Left lung (tissue), 10 donors: ENCODE results near the gene EVA1A. TPM values are rescaled to one million over a fixed set of nuclear protein-coding genes. Genes with fewer than 3 reads are reported as not detected.
A peak's percentile ranks its signal among the peaks of the same experiment; 100 is the strongest.
"Not testable (repeated sequence)": the region's sequence is repeated elsewhere in the genome, so short reads cannot be mapped to it uniquely, and the experiment has no call there.

Source experiments
- ATAC-seq: fragments of 200-7000 bp; cut with Tn5 transposase; one replicate; pipeline ENCODE4 v1.9.1; 2020; ENCODE audit warnings: moderate library complexity
- DNase-seq, 4 donors: peaks; one replicate each; pipeline ENCODE4 v3.0.0-alpha.2; 2013 to 2020
- H3K27ac ChIP-seq, 2 donors: fragments of 200-600 bp; sonication (generic) in 1 of 2; one replicate each; pipeline versions ENCODE4 v1.5.0 to v1.8.0; 2020 to 2021
- H3K27me3 ChIP-seq, 2 donors: fragments of 200-600 bp; sonication (generic) in 1 of 2; one replicate each; pipeline versions ENCODE4 v1.5.0 to v1.8.0; 2020 to 2021
- H3K36me3 ChIP-seq, 2 donors: fragments of 200-600 bp; sonication (generic) in 1 of 2; one replicate each; pipeline versions ENCODE4 v1.5.0 to v1.8.0; 2020 to 2021
- H3K4me1 ChIP-seq, 2 donors: fragments of 200-600 bp; one replicate each; pipeline ENCODE4 v1.8.0; 2021
- H3K4me3 ChIP-seq, 2 donors: fragments of 200-600 bp; sonication (generic) in 1 of 2; one replicate each; pipeline versions ENCODE4 v1.5.0 to v1.8.0; 2020 to 2021; ENCODE audit warnings: mild to moderate bottlenecking in 1 of 2
- H3K9me3 ChIP-seq, 2 donors: fragments of 200-600 bp; sonication (generic) in 1 of 2; one replicate each; pipeline versions ENCODE4 v1.5.0 to v1.8.0; 2020 to 2021
- CTCF ChIP-seq, 2 donors: fragments of 200-600 bp; sonication (generic) in 1 of 2; IDR thresholded peaks; one replicate each; pipeline versions ENCODE4 v1.5.0 to v1.8.0; 2021; ENCODE audit warnings: antibody characterized with exemption in 2 of 2
- intact Hi-C, 2 donors: fragments of 100-400 bp; cut with DNase I; formaldehyde crosslinking; loops; one replicate each; pipeline versions ENCODE4 v1.11.2 to v1.14.2; 2022
- polyA plus RNA-seq, 6 donors: library from polyadenylated mRNA; unstranded; fragments of 120-200 nt; gene quantifications; one replicate each; pipeline ENCODE4 v1.2.1, GENCODE V29; 2013; ENCODE audit not compliant: insufficient read length in 6 of 6
- total RNA-seq, 2 donors: library from RNA; stranded (reverse); fragmentation: NEBNext Ultra II Directional; extraction: Animal tissue kit (Norgen Biotek cat#: 25700); gene quantifications; one replicate each; pipeline ENCODE4 v1.2.1, GENCODE V29; 2021
- donor health status: DM: no; HTN: yes; CAD: no.
- donor health status: DM: no; HTN: no; CAD: no.

EVA1A gene
- total and polyA plus RNA-seq, 8 donors = 23.2 to 54.7 (median 34.2) TPM

- no peaks in the 10 kb centered on the region for H3K36me3 ChIP-seq
- no peak for TF ChIP-seq CTCF (IDR thresholded peaks at IDR 0.05)
- ATAC-seq = no peak
- intact Hi-C loops = no loop called here
- H3K4me3 ChIP-seq = no peak overlapping the region
- DNase-seq = no peak
- no peaks in the 10 kb centered on the region for H3K4me1 ChIP-seq
- no peaks in the 10 kb centered on the region for H3K27me3 ChIP-seq
- no peak overlapping the region for H3K27ac ChIP-seq
- H3K9me3 ChIP-seq = no peaks in the 10 kb centered on the region
Observed at GRCh38 chr2:75482398-75482797, 78.3 kb downstream of the EVA1A start.

GRCh38 chr2:75480971-75481836 lies 79.5 kb downstream of the EVA1A start:
- peak; percentile 63 for ATAC-seq
- DNase-seq = no peak

DNA sequence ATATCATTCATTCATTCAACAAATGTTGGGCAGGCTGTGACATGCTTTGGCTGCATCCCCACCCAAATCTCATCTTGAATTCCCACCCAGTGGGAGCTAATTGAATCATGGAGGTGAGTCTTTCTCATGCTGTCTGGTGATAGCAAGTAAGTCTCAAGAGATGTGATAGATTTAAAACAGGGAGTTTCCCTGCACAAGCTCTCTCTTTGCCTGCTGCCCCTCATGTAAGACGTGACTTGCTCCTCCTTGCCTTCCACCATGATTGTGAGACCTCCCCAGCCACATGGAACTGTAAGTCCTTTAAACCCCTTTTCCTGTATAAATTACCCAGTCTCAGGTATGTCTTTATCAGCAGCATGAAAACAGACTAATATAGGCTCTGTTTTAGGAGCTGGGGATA lies 83.0 kb downstream of the EVA1A start:
- H3K4me1 ChIP-seq, ATAC-seq, H3K27me3 ChIP-seq, H3K36me3 ChIP-seq, DNase-seq, H3K4me3 ChIP-seq, H3K27ac ChIP-seq, intact Hi-C loops, H3K9me3 ChIP-seq: not testable (repeated sequence)

More at GRCh38 chr2:75480971-75481836, 79.5 kb downstream of the EVA1A start:
- Histone ChIP-seq H3K27ac (no peak overlapping the region), H3K4me3 (no peak overlapping the region), H3K4me1 (no peaks in the 10 kb centered on the region), H3K9me3 (no peaks in the 10 kb centered on the region), H3K27me3 (no peaks in the 10 kb centered on the region), H3K36me3 (no peaks in the 10 kb centered on the region)
- intact Hi-C loops = no loop called here
- TF ChIP-seq CTCF (IDR thresholded peaks at IDR 0.05) = no peak

DNA sequence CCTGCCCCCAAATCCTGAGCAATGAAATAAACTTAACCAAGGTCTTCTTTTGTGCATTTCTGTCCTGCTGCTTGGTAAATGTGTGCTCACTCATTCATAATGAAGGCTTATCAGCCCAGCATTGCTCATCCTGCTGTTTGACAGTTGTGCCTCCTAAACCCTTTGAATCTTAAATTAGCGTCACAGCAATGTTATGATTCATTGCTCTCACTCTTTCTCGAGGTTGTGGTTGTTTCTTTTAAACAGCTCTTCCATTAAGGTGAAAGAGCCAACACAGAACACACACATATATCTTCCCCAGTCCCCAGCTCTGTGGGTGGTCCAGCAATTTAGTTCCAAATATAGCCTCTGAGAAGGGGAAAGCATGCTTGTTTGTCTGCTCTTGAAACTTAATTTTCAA lies 84.0 kb downstream of the EVA1A start:
- DNase-seq (no peak), ATAC-seq (no peak)
- H3K27ac ChIP-seq = no peak overlapping the region
- no peaks in the 10 kb centered on the region for H3K9me3 ChIP-seq
- H3K27me3 ChIP-seq = no peaks in the 10 kb centered on the region
- H3K4me1 ChIP-seq = no peaks in the 10 kb centered on the region
- H3K36me3 ChIP-seq = no peaks in the 10 kb centered on the region
- TF ChIP-seq CTCF (IDR thresholded peaks at IDR 0.05) = no peak
- intact Hi-C loops = no loop called here
- no peak overlapping the region for H3K4me3 ChIP-seq

DNA sequence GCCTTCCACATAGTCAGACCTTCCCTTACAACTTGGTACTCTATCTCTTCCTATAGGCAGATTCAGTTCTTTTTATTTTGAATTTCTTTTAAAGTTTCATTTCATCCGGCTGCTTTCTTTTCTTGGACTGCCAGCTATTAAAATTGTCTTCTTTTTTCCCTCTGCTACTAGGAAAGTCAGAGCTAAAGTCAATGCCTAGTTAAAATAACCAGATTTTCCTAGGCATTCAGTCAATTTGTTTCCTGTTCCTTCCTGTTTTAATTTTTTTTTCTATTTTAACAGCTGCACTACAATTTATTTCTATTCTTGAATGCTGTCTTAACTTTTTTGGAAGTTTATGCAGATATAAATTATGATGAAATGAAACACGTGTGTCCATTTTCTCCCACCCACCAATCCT lies 84.8 kb downstream of the EVA1A start:
- ATAC-seq = no peak
- Histone ChIP-seq H3K27me3 (no peaks in the 10 kb centered on the region), H3K9me3 (no peaks in the 10 kb centered on the region), H3K36me3 (no peaks in the 10 kb centered on the region), H3K4me1 (no peaks in the 10 kb centered on the region), H3K27ac (no peak overlapping the region), H3K4me3 (no peak overlapping the region)
- TF ChIP-seq CTCF (IDR thresholded peaks at IDR 0.05) = no peak
- intact Hi-C loops = no loop called here
- DNase-seq = no peak

- H3K27me3 ChIP-seq = no peaks in the 10 kb centered on the region
- no peak for TF ChIP-seq CTCF (IDR thresholded peaks at IDR 0.05)
- H3K27ac ChIP-seq = no peak overlapping the region
- no peaks in the 10 kb centered on the region for H3K36me3 ChIP-seq
- no peaks in the 10 kb centered on the region for H3K9me3 ChIP-seq
- H3K4me1 ChIP-seq = no peaks in the 10 kb centered on the region
- DNase-seq (no peak), ATAC-seq (no peak)
- intact Hi-C loops = no loop called here
- no peak overlapping the region for H3K4me3 ChIP-seq
Observed at GRCh38 chr2:75475049-75475448, 85.7 kb downstream of the EVA1A start.
